GM19239 (cell line): ENCODE data around the gene TSC2.

ENCODE experiments used
- DNase-seq: peaks from one replicate; pipeline ENCODE4 v3.0.0; 2011; ENCODE audit warnings: low spot score; ENCODE audit not compliant: insufficient read length
- FAIRE-seq: peaks from 2 replicates; lab custom pipeline; 2011; peaks lifted over from hg19 to GRCh38; lab: Jason Lieb, UNC

TSC2 gene

GRCh38 chr16:2061526-2061925 lies 13.7 kb downstream of the TSC2 start:
- DNase-seq (no peak), FAIRE-seq (no peak)

DNA sequence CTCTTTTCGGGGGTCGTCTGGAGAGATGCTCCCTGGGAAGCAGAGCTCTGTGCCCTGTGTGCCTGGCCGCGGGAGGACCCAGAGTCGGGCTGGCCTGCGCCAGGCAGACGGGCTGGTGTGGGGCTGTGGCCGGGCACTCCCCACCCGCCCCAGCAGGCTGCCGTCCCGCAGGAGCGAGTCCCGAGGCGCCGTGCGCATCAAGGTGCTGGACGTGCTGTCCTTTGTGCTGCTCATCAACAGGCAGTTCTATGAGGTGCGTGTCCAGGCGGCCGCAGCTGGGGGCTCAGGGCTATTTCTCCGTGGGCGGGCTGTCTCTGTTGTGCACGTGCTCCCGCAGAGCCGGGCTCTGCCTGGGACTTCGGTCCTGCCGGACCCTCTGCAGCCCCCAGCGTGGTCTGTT lies 15.0 kb downstream of the TSC2 start:
- FAIRE-seq, result no peak
- DNase-seq, result no peak

DNA sequence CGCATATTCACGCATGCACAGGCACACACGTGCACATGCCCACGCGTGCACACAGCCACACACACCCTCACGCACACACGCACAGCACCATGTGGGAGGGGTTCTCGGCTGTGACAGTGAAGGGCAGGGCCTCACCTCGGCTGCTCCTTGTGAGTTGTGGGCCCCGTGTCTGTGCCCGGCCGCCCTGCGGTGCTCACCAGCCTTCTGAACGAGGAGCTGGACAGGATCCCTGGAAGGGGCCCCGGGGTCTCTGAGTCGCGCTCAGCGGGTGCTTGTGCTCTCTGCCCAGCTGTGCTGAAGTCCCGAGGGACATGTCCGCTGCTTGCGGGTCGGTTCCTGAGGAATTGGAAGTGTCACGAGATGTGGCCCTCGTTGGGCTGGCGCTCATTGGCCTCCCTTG lies 16.1 kb downstream of the TSC2 start:
- no peak for FAIRE-seq
- DNase-seq, result no peak

DNA sequence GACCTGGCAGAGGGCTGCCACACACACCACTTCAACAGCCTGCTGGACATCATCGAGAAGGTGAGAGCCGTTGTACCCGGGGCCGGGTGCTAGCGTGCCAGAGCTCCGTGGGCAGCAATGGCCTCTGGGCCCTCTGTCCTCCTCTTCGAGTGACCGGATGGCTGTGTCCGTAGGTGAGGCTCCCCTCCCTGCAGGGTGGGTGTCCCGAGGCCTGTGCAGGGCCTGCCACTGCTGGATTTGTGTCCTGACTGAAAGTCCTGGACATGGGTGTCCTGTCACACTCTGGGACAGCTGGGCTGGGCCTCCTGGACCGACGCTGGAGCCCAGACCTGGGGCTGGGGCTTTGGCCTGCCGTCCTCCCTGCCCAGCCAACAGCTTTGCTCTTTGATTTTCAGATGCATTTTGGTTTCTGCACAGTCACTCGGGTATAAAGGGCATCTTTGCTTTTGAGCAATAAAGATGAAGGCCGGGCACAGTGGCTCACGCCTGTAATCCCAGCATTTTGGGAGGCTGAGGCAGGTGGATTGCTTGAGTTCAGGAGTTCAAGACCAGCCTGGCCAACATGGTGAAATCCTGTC lies 16.7 kb downstream of the TSC2 start:
- DNase-seq (no peak), FAIRE-seq (no peak)

DNA sequence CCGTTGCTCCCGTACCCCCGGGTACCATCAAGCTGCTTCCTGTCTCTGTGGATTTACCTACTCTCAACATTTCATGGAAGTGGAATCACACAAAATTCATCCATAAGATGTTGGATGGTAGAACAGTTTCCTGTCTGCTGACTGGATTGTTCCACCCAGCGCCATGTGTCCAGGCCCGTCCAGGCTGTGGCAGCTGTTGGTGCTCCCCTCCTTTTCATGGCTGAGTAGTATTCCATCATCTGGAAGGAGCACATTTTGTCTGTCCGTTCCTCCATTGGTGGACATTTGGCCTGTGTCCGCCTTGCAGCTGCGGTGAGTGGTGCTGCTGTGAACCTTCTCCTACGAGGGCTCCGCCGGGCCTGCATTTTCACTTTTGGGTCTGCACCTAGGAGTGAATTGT lies 18.4 kb downstream of the TSC2 start:
- DNase-seq (no peak), FAIRE-seq (no peak)

GRCh38 chr16:2070576-2071453 lies 23.0 kb downstream of the TSC2 start:
- DNase-seq (no peak), FAIRE-seq (no peak)

- DNase-seq, result no peak
- no peak for FAIRE-seq
Measured at GRCh38 chr16:2071454-2072202, 23.8 kb downstream of the TSC2 start.

DNA sequence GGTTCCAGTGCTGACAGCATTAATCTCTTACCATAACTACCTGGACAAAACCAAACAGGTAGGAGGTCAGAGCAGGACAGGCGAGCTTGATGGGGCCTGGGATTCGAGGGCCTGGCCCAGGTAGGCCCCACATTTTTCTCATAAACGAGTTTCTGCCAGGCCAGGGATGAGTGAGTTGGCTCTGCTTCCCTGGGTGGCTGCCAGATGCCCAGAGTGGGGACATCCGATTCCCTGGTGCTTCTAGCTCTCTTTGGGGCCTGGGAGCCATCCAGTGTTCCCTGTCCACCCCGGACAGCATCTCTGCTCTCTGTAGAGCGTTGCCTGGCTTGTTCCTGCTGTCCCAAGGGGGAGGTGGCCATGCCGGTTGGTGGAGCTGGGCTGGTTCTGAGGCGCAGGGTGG lies 25.1 kb downstream of the TSC2 start:
- FAIRE-seq (no peak), DNase-seq (no peak)

DNA sequence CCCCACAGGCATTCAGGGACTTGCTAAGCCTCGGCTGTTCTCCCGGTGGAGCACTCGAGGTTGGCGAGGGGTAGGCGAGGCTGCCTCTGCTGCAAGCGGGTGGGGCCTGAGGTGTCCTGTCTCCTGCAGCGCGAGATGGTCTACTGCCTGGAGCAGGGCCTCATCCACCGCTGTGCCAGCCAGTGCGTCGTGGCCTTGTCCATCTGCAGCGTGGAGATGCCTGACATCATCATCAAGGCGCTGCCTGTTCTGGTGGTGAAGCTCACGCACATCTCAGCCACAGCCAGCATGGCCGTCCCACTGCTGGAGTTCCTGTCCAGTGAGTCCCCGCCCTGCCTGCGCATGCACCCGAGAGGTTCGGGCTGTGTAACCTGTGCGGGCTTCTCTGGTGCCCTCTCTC lies 26.3 kb downstream of the TSC2 start:
- no peak for FAIRE-seq
- DNase-seq, result no peak

DNA sequence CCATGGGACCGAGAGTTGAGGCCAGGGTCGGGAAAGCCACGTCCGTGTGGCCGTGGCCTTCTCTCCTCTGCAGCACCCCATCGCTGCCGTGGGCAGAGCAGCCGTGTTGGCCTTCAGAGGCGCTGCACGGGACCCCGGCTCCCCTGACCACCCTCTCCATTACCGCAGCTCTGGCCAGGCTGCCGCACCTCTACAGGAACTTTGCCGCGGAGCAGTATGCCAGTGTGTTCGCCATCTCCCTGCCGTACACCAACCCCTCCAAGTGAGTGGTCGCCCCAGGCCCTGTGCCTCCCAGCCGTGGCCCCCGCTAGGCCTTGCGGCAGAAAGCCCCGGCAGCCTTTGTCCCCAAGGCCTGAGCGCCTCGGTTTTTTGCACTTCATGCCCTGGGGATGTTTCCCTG lies 27.8 kb downstream of the TSC2 start:
- DNase-seq (no peak), FAIRE-seq (no peak)

DNA sequence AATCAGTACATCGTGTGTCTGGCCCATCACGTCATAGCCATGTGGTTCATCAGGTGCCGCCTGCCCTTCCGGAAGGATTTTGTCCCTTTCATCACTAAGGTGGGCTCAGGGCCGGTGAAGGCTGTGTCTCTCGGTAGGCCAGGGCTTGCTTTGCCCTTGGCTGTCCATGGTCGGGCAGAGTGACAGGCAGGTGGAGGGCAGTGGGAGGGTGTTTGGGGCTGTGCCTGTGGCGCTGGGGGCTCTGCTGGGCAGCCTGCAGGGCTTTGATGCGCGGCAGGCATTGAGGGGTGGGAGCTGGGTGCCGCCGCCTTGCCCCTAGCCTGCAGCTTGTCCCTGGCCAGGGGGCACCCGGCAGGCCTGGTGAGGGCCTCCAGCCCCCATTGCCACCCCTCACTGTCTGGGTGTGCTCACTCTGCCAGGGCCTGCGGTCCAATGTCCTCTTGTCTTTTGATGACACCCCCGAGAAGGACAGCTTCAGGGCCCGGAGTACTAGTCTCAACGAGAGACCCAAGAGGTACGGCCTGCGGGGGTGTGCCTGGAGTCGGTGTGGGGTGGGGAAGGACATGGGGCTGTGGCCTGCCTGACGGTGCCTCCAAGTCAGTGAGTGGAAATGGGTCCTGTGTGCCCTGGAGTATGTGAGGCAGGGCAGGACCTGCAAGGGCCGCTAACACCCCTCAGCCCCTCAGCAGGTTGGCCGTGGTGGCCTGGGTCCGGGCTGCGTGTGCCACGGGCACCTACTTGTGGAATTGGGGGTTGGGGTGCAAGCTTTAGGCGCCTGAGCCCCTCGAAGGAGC lies 28.5 kb downstream of the TSC2 start:
- DNase-seq (no peak), FAIRE-seq (no peak)

DNA sequence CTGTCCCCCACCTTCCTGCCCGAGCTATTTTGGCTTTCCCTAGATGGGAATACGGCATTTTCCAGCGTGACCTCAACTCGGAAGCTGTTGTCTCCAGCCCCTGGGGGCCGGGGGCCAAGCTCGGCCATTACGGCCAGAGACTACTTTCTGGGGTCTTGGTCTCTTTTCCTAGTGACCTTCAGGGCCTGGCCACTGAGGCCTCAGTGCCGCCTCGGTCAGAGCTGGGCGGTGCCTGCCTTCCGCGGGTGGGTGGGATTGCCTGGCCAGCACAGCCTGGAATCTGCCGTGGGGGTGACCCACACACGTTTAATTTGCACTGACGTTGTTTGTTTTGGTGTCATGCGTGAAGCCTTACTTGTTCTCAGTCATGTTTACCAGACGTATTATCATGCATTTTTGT lies 29.2 kb downstream of the TSC2 start:
- no peak for DNase-seq
- FAIRE-seq, result no peak

GRCh38 chr16:2077696-2078095 lies 29.9 kb downstream of the TSC2 start:
- FAIRE-seq, result no peak
- DNase-seq, result no peak

DNA sequence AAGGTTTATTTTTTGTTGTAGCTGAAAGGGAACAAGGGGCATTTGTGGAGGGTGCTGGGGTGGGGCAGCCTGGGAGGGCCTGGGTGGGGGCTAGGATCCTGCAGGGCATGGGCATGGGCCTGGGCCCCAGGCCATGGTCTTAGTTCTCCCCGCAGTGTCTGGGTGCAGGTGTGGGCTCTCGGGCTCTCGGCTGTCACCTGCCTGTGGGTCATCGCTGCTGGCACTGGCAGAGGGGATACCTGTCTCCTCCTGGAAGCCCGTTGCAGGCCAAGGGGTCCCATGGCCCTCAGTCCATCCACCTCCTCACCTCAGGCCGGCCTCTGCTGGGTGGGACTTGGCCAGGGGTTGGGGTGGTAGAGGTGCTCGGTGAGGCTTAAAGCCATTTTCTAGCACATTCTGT lies 30.3 kb downstream of the TSC2 start:
- no peak for FAIRE-seq
- DNase-seq, result no peak

- FAIRE-seq, result no peak
- DNase-seq, result no peak
Measured at GRCh38 chr16:2078691-2079090, 30.9 kb downstream of the TSC2 start.

DNA sequence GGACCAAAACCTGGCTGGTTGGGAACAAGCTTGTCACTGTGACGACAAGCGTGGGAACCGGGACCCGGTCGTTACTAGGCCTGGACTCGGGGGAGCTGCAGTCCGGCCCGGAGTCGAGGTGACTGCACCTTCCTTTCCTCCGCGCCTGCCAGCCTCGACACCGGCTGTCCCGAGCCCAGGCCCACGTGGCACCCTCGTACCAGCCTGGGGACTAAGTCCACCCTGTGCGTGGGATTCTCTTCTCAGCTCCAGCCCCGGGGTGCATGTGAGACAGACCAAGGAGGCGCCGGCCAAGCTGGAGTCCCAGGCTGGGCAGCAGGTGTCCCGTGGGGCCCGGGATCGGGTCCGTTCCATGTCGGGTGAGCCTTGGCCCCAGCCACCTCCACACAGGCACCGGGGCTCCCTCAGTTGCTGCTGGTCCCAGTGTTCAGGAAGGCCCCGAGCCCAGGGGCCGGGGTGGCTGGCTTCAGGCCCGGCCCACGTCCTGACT lies 31.6 kb downstream of the TSC2 start:
- no peak for FAIRE-seq

DNA sequence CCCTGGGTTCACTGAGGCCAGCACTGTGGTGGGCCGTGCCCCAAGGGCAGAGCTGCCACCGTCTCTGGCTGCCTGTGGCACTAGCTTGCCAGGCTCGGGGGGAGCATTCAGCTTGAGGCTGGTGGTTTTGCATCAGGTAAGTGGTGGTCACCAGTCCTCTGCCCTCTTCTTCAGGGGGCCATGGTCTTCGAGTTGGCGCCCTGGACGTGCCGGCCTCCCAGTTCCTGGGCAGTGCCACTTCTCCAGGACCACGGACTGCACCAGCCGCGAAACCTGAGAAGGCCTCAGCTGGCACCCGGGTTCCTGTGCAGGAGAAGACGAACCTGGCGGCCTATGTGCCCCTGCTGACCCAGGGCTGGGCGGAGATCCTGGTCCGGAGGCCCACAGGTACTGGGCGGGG lies 32.2 kb downstream of the TSC2 start:
- FAIRE-seq, result no peak

More for the DNA sequence above, 31.6 kb downstream of the TSC2 start:
- DNase-seq, result no peak

DNA sequence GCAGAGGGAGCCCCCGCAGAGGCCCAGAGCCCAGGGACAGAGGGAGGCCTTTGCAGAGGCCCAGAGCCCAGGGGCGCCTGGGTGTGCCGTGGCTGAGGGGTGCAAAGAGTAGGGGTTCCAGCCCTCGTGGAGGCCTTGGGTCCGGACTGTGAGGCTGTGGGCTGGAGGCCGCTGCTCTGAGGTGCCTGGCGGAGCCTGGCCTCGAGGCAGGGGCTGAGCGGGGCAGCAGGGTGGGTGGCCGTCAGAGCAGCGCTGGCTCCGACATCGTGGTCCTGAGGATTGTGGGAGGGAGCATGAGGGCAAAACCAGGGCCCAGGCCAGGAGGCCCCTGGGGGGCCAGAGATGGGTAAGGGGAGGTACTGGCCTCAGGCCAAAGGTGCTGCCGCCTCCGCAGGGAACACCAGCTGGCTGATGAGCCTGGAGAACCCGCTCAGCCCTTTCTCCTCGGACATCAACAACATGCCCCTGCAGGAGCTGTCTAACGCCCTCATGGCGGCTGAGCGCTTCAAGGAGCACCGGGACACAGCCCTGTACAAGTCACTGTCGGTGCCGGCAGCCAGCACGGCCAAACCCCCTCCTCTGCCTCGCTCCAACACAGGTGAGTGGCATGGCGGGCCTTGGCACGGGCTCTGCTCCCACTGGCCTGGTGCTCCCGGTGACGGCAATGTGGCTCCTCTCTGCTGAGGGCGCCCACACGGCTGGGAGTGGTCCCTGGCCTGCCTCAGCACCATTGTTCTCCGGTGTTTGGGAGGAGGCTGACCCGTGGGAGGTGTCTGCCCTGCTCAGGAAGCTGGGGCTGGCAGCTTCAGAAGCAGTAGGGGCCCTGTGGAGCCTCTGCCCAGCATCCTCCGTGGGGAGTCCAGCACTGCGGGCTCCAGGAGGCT lies 33.7 kb downstream of the TSC2 start:
- no peak for DNase-seq
- no peak for FAIRE-seq

More for the DNA sequence above, 32.2 kb downstream of the TSC2 start:
- DNase-seq, result no peak
